NCI-H1694 (cell line): ENCODE results near the gene RBM10.

Experiments
- DNase-seq: peaks from one replicate; lab custom pipeline; 2025; lab: John Stamatoyannopoulos, UW

RBM10 gene

DNA sequence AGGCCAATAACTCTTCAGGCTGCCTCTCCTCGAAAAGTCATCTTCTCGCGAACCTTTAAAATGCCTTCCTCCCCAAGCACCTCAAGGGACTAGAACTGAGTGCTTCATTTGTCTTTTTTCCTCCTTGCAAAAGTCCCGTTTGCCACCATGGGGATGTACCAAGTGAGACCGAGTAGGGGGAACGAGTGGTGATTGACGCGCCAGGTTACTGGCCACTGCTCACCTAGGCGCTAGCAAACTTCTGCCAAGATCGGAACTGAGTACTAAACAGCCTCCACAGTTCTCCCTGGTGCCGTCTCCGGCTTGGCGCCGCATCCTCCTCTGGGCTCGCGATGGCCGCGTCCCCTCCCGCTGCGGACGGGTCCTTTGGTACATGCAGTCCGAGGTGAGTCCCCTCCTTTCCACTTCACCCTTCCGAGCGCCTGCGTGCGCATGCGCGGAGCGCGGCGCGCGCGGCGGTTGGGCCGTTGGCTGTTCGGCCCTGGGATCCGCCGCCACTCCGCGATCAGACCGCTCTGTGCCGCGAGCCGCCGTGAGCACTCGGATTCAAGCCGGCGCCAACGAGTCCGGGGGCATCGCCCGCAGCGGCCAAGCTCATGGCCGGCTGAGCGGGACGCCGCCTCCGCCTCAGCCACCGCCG lies 73.4 kb downstream of the RBM10 start, which contains the start of gene CDK16:
Gene CDK16 (plus strand): TSS at position 402 of the 640 bp plus-strand sequence. CDS start 4,877 bp downstream, outside the sequence.
- DNase-seq: peak; percentile 27

- DNase-seq: no peak
These were observed 74.1 kb downstream of the RBM10 start for GRCh38 chrX:47218920-47219815.

DNA sequence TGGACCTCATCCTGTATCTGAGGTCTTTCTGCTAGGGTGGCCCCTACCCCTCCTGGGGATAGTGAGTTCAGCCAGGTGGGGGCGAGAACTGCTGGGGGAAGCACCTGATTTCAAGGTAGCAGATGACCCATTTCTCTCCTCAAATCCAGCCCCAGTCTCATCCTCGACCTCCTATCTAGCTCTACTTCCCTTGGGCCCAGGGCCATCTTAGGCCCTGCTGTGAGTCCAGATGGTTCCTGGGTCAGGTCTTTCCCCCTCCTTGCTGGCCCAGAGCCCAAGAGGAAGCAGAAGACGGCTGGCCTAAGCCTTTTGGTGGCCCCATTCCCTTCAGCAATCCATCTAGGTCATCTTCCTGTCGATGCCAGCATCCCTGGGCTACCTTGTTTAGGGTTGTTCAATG lies 76.7 kb downstream of the RBM10 start:
- DNase-seq: no peak

- no peak for DNase-seq
These were observed 77.8 kb downstream of the RBM10 start for GRCh38 chrX:47222751-47223350.

GRCh38 chrX:47223476-47224250 lies 78.6 kb downstream of the RBM10 start:
- DNase-seq: no peak

- DNase-seq: no peak
These were observed 79.4 kb downstream of the RBM10 start for GRCh38 chrX:47224266-47224895.

- DNase-seq: no peak
These were observed 79.9 kb downstream of the RBM10 start for GRCh38 chrX:47224896-47225290.

- DNase-seq: no peak
These were observed 81.0 kb downstream of the RBM10 start for GRCh38 chrX:47226071-47226470.

- no peak for DNase-seq
These were observed 81.7 kb downstream of the RBM10 start for GRCh38 chrX:47226531-47227333.

- DNase-seq: no peak
These were observed 82.2 kb downstream of the RBM10 start for GRCh38 chrX:47227334-47227583.

DNA sequence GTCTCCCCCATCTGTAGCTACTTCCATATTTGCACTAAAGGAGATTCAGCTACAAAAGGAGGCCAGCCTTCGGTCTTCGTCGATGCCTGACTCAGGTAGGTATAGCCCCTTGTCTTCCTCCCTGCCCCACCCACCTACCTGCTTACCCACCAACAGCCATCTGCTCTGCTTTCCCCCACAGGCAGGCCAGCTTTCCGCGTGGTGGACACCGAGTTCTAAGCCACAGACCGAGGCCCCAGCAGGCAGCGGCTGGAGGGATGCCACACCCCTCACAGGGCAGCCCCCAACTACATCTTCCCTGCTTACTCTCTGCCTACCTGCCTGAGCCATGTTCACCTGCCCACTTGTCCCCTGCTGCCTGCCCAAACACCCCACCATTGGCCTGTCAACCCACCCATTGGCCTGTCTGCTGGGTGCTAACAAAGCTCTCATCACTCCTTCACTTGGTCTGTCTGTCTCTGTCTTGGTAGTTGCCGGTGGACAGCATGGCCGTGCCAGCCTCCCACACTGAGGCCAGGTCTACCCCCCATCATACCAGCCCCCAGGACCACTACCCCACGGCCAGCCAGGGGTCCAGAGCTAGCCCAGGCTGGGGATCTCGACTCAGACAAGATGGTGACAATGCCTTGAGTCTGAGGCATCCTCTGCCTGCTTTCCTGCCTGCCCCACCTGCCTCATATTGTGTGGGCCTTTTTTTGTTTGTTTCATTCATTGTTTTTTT lies 83.7 kb downstream of the RBM10 start:
- no peak for DNase-seq

- DNase-seq: no peak
These were observed 84.4 kb downstream of the RBM10 start for GRCh38 chrX:47229427-47229826.

DNA sequence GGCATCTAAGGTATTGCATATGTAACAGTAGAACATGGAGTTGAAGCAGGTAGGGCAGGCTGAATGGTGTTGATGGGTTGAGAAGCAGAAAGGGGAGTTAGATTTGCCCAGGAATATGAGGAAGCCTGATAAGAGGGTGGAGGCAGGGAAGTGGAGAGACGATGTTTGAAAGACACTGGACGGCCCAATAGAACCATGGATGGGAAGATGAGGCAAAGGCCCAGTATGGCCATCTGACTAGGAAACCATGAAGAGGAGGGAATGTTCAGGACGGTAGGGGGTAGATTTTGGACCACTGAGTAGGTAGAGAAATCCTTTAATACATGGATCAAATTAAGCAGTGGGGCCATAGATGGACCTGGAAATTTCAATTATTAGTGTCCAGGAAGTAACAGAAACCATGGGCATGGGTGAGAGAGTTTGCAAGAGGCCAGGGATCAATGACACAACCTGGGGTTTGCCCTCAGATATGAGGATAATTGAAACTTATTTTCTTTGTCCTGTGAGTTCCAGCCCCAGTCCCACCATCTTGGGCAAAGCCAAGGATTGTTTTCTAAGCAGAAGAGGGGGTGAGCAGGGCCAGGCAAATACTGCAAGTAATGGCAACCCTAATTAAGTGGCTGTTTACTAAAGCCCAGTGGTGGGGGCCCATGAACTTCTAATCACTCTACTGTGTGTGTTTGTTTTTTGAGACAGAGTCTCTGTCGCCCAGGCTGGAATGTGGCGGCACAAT lies 85.3 kb downstream of the RBM10 start:
- DNase-seq: no peak

- DNase-seq: no peak
These were observed 86.1 kb downstream of the RBM10 start for GRCh38 chrX:47231167-47231566.

- DNase-seq: no peak
These were observed 87.3 kb downstream of the RBM10 start for GRCh38 chrX:47232197-47232802.

GRCh38 chrX:47232803-47233332 lies 87.8 kb downstream of the RBM10 start, which contains the start of gene USP11:
USP11 (plus strand) TSS chrX:47233009; CDS start chrX:47233044, 35 bp downstream.
- DNase-seq: peak; percentile 35

GRCh38 chrX:47233333-47234113 lies 88.5 kb downstream of the RBM10 start:
- peak; percentile 90 for DNase-seq

DNA sequence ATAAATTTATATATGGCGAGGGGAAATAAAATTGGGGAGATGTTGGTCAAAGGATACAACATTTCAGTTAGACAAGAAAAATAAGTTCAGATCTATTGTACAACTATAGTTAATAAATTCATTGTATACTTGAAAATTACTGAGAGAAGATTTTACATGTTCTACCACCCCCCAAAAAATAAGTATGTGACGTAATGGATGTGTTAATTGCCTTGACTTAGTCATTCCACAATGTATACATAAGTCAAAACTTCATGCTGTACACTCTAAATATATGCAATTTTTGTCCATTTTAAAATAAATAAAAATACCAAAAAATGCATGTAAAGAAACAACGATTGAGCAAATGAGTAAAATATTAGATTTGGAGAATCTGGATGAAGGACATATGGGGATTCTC lies 89.6 kb downstream of the RBM10 start:
- DNase-seq: no peak
